HepG2 (cell line): Measurements from ENCODE around the gene IFT52. TPM values are rescaled to one million over a fixed set of nuclear protein-coding genes. Genes with fewer than 3 reads are reported as not detected.
A peak's percentile ranks its signal among the peaks of the same experiment; 100 is the strongest.

ENCODE experiments used
- ARNT2 ChIP-seq: sonication (generic); formaldehyde crosslinking; IDR thresholded peaks from 2 replicates; pipeline ENCODE4 v1.8.0; 2022; ENCODE audit warnings: mild to moderate bottlenecking, low read depth, missing genetic modification reagents, moderate library complexity
- BCL6 ChIP-seq: IDR thresholded peaks from 2 replicates; pipeline ENCODE4 v1.6.1; 2016; ENCODE audit warnings: missing genetic modification reagents, missing compliant biosample characterization
- BHLHE40 ChIP-seq: IDR thresholded peaks from 2 replicates; pipeline ENCODE4 v1.6.1; 2011; ENCODE audit warnings: low read length, improper control_type of control experiment
- EP300 ChIP-seq, 3 experiments: sonication (generic) in 1 of 3; formaldehyde crosslinking in 1 of 3; IDR thresholded peaks; 2 replicates each; pipeline versions ENCODE4 v1.5.1 to v1.6.1; 2011 to 2020; ENCODE audit warnings: low read depth in 2 of 3, low read length in 2 of 3, borderline replicate concordance in 1 of 3, improper control_type of control experiment in 1 of 3, mild to moderate bottlenecking in 1 of 3, missing genetic modification reagents in 1 of 3, moderate library complexity in 1 of 3
- FOXJ3 ChIP-seq: sonication (generic); formaldehyde crosslinking; IDR thresholded peaks from 2 replicates; pipeline ENCODE4 v1.4.0; 2020; ENCODE audit warnings: missing genetic modification reagents, mild to moderate bottlenecking, borderline replicate concordance
- HNRNPL ChIP-seq: fragments of 200-400 bp; formaldehyde crosslinking; IDR thresholded peaks from 2 replicates; pipeline ENCODE4 v1.6.1; 2017; ENCODE audit warnings: mild to moderate bottlenecking, low read depth, low read length
- JUND ChIP-seq: sonication (generic); formaldehyde crosslinking; IDR thresholded peaks from 2 replicates; pipeline ENCODE4 v1.8.0; 2022; ENCODE audit warnings: mild to moderate bottlenecking, missing genetic modification reagents
- MZF1 ChIP-seq: sonication (generic); formaldehyde crosslinking; IDR thresholded peaks from 2 replicates; pipeline ENCODE4 v1.8.1; 2023; ENCODE audit warnings: mild to moderate bottlenecking, missing genetic modification reagents, borderline replicate concordance
- RFX3 ChIP-seq: IDR thresholded peaks from 2 replicates; pipeline ENCODE4 v1.6.1; 2016; ENCODE audit warnings: missing biosample characterization, missing genetic modification reagents
- SNAPC4 ChIP-seq: sonication (generic); formaldehyde crosslinking; IDR thresholded peaks from 2 replicates; pipeline ENCODE4 v1.4.0; 2020; ENCODE audit warnings: mild to moderate bottlenecking, missing genetic modification reagents
- ZBTB38 ChIP-seq: sonication (generic); formaldehyde crosslinking; IDR thresholded peaks from 2 replicates; pipeline ENCODE4 v1.5.1; 2020; ENCODE audit warnings: mild to moderate bottlenecking, missing genetic modification reagents
- ZNF337 ChIP-seq: sonication (generic); formaldehyde crosslinking; IDR thresholded peaks from 2 replicates; pipeline ENCODE4 v1.5.1; 2020; ENCODE audit warnings: missing genetic modification reagents, low read depth, mild to moderate bottlenecking, borderline replicate concordance
- ZNF569 ChIP-seq: sonication (generic); formaldehyde crosslinking; IDR thresholded peaks from 2 replicates; pipeline ENCODE4 v1.5.0; 2020; ENCODE audit warnings: mild to moderate bottlenecking, missing genetic modification reagents, moderate library complexity, borderline replicate concordance
- ZNF740 ChIP-seq: sonication (generic); formaldehyde crosslinking; IDR thresholded peaks from 2 replicates; pipeline ENCODE4 v1.4.0; 2020; ENCODE audit warnings: missing genetic modification reagents
- ZNF766 ChIP-seq: sonication (generic); formaldehyde crosslinking; IDR thresholded peaks from 2 replicates; pipeline ENCODE4 v1.5.0; 2020; ENCODE audit warnings: missing genetic modification reagents, borderline replicate concordance
- polyA plus RNA-seq, 8 experiments: library from polyadenylated mRNA; depleted of rRNA in 3 of 8; stranded (reverse) in 7 of 8; unstranded in 1 of 8; fragments of >200 nt; fragmentation: Illumina TruSeq in 4 of 8; extraction: Trizol in 4 of 8; gene quantifications; 2 replicates each; pipeline versions ENCODE4 v1.2.1 to v1.2.3, GENCODE V29; 2011 to 2016; ENCODE audit warnings: low read depth in 4 of 8, missing spikeins in 1 of 8, mixed read lengths in 1 of 8; ENCODE audit not compliant: insufficient read depth in 1 of 8
- total RNA-seq, 5 experiments: library from RNA; depleted of rRNA; stranded (reverse); fragments of >200 nt; fragmentation: Illumina TruSeq; extraction: Trizol; gene quantifications; 2 replicates each; pipeline ENCODE4 v1.2.3, GENCODE V29; 2016; ENCODE audit warnings: low read depth in 1 of 5
- TF ChIP-seq, protein P1 (sequence below): sonication (generic); formaldehyde crosslinking; IDR thresholded peaks from 2 replicates; pipeline ENCODE4 v1.4.0; 2020; ENCODE audit warnings: mild to moderate bottlenecking, missing genetic modification reagents, borderline replicate concordance
- TF ChIP-seq, protein P2 (sequence below): IDR thresholded peaks from 2 replicates; pipeline ENCODE4 v1.6.1; 2016; ENCODE audit warnings: control low read depth

The IFT52 gene
- total and polyA plus RNA-seq, 2 of the 13 experiments (the other 11 are each of a cell fraction or from before 2014, with no cell fraction given) = 48.0 to 64.0 TPM

GRCh38 chr20:43658069-43658722 is 67.5 kb downstream of the IFT52 start (continued):
- TF ChIP-seq ZNF337 (CRISPR knock-in tag) (no peak), ZBTB38 (CRISPR knock-in tag) (no peak), BHLHE40 (peak; percentile 8; the same call in 1 of the 2 replicates), MZF1 (no peak), RFX3 (no peak), BCL6 (no peak), ZNF569 (CRISPR knock-in tag) (0 out of 2 replicates have a peak, but pooled peaks have one; percentile 22), EP300 (IDR thresholded peaks at IDR 0.05; ENCODE audit: low read depth in 2 of 2, low read length in 2 of 2) (no peak; a peak in 1 of 4 replicates), EP300 (CRISPR knock-in tag; IDR thresholded peaks at IDR 0.05; ENCODE audit: borderline replicate concordance) (no peak), HNRNPL (no peak), ZNF740 (CRISPR knock-in tag) (no peak), ZNF766 (CRISPR knock-in tag) (peak; percentile 77; the same call in 1 of the 2 replicates), ARNT2 (CRISPR knock-in tag) (0 out of 2 replicates have a peak, but pooled peaks have one; percentile 17), FOXJ3 (no peak), SNAPC4 (0 out of 2 replicates have a peak, but pooled peaks have one; percentile 10), JUND (CRISPR knock-in tag) (0 out of 2 replicates have a peak, but pooled peaks have one; percentile 4)
- TF ChIP-seq, protein P1, sequence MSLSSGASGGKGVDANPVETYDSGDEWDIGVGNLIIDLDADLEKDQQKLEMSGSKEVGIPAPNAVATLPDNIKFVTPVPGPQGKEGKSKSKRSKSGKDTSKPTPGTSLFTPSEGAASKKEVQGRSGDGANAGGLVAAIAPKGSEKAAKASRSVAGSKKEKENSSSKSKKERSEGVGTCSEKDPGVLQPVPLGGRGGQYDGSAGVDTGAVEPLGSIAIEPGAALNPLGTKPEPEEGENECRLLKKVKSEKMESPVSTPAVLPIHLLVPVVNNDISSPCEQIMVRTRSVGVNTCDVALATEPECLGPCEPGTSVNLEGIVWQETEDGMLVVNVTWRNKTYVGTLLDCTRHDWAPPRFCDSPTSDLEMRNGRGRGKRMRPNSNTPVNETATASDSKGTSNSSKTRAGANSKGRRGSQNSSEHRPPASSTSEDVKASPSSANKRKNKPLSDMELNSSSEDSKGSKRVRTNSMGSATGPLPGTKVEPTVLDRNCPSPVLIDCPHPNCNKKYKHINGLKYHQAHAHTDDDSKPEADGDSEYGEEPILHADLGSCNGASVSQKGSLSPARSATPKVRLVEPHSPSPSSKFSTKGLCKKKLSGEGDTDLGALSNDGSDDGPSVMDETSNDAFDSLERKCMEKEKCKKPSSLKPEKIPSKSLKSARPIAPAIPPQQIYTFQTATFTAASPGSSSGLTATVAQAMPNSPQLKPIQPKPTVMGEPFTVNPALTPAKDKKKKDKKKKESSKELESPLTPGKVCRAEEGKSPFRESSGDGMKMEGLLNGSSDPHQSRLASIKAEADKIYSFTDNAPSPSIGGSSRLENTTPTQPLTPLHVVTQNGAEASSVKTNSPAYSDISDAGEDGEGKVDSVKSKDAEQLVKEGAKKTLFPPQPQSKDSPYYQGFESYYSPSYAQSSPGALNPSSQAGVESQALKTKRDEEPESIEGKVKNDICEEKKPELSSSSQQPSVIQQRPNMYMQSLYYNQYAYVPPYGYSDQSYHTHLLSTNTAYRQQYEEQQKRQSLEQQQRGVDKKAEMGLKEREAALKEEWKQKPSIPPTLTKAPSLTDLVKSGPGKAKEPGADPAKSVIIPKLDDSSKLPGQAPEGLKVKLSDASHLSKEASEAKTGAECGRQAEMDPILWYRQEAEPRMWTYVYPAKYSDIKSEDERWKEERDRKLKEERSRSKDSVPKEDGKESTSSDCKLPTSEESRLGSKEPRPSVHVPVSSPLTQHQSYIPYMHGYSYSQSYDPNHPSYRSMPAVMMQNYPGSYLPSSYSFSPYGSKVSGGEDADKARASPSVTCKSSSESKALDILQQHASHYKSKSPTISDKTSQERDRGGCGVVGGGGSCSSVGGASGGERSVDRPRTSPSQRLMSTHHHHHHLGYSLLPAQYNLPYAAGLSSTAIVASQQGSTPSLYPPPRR (CRISPR knock-in tag) = no peak
- TF ChIP-seq, protein P2, sequence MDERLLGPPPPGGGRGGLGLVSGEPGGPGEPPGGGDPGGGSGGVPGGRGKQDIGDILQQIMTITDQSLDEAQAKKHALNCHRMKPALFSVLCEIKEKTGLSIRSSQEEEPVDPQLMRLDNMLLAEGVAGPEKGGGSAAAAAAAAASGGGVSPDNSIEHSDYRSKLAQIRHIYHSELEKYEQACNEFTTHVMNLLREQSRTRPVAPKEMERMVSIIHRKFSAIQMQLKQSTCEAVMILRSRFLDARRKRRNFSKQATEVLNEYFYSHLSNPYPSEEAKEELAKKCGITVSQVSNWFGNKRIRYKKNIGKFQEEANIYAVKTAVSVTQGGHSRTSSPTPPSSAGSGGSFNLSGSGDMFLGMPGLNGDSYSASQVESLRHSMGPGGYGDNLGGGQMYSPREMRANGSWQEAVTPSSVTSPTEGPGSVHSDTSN (CRISPR knock-in tag) = no peak
